ES-I3 (cell line): ENCODE measurements around the gene CACNA1G.

Experiments used
- H3K36me3 ChIP-seq: 2 replicates; pipeline ENCODE4 v1.6.1; 2013; ENCODE audit warnings: mild to moderate bottlenecking, low read length, control low read depth, moderate library complexity; ENCODE audit not compliant: insufficient read depth
- H3K4me1 ChIP-seq: 2 replicates; pipeline ENCODE4 v1.6.1; 2013; ENCODE audit warnings: mild to moderate bottlenecking, control low read depth, low read length; ENCODE audit not compliant: insufficient read depth
- H3K9ac ChIP-seq: 2 replicates; pipeline ENCODE4 v1.6.1; 2013; ENCODE audit warnings: low read depth, mild to moderate bottlenecking, low read length, moderate library complexity
- H3K9me3 ChIP-seq: 2 replicates; pipeline ENCODE4 v1.6.1; 2013; ENCODE audit warnings: mild to moderate bottlenecking, low read length, moderate library complexity; ENCODE audit not compliant: control insufficient read depth, insufficient read depth

CACNA1G gene

GRCh38 chr17:50620858-50621257, 60.3 kb downstream of the CACNA1G start:
- H3K36me3 ChIP-seq = no peaks in the 10 kb centered on the region
- H3K9ac ChIP-seq = no peak overlapping the region
- peaks cover 14% of the 10 kb centered on the region; the same call in 1 of the 2 replicates for H3K4me1 ChIP-seq
- no peaks in the 10 kb centered on the region for H3K9me3 ChIP-seq

GRCh38 chr17:50621574-50622031, 61.1 kb downstream of the CACNA1G start:
- no peak overlapping the region for H3K9ac ChIP-seq
- H3K4me1 ChIP-seq = peaks cover 14% of the 10 kb centered on the region; the same call in 1 of the 2 replicates
- no peaks in the 10 kb centered on the region for H3K36me3 ChIP-seq
- H3K9me3 ChIP-seq = no peaks in the 10 kb centered on the region

GRCh38 chr17:50624321-50624934, 63.9 kb downstream of the CACNA1G start:
- Histone ChIP-seq H3K4me1 (peaks cover 32% of the 10 kb centered on the region), H3K9ac (no peak overlapping the region), H3K9me3 (no peaks in the 10 kb centered on the region), H3K36me3 (no peaks in the 10 kb centered on the region)

- Histone ChIP-seq H3K9me3 (no peaks in the 10 kb centered on the region), H3K4me1 (peaks cover 24% of the 10 kb centered on the region), H3K36me3 (no peaks in the 10 kb centered on the region), H3K9ac (no peak overlapping the region)
Measured at GRCh38 chr17:50625032-50625871, 64.7 kb downstream of the CACNA1G start.

GRCh38 chr17:50626037-50626574, 65.6 kb downstream of the CACNA1G start:
- peaks cover 23% of the 10 kb centered on the region for H3K4me1 ChIP-seq
- H3K36me3 ChIP-seq = no peaks in the 10 kb centered on the region
- no peak overlapping the region for H3K9ac ChIP-seq
- H3K9me3 ChIP-seq = no peaks in the 10 kb centered on the region

- Histone ChIP-seq H3K36me3 (no peaks in the 10 kb centered on the region), H3K9me3 (no peaks in the 10 kb centered on the region), H3K4me1 (peaks cover 18% of the 10 kb centered on the region), H3K9ac (no peak overlapping the region)
Measured at GRCh38 chr17:50627036-50627781, 66.7 kb downstream of the CACNA1G start.

- Histone ChIP-seq H3K36me3 (no peaks in the 10 kb centered on the region), H3K4me1 (peaks cover 18% of the 10 kb centered on the region), H3K9ac (no peak overlapping the region; the same call in 1 of the 2 replicates), H3K9me3 (no peaks in the 10 kb centered on the region)
Measured at GRCh38 chr17:50627782-50628601, 67.5 kb downstream of the CACNA1G start.

GRCh38 chr17:50629902-50630301, 69.4 kb downstream of the CACNA1G start:
- peaks cover 18% of the 10 kb centered on the region for H3K4me1 ChIP-seq
- H3K36me3 ChIP-seq = no peaks in the 10 kb centered on the region
- no peaks in the 10 kb centered on the region for H3K9me3 ChIP-seq
- H3K9ac ChIP-seq = no peak overlapping the region

GRCh38 chr17:50630524-50631194, 70.1 kb downstream of the CACNA1G start:
- Histone ChIP-seq H3K36me3 (no peaks in the 10 kb centered on the region), H3K9ac (no peak overlapping the region), H3K4me1 (peaks cover 18% of the 10 kb centered on the region), H3K9me3 (no peaks in the 10 kb centered on the region)

- no peak overlapping the region for H3K9ac ChIP-seq
- H3K9me3 ChIP-seq = no peaks in the 10 kb centered on the region
- H3K4me1 ChIP-seq = peaks cover 18% of the 10 kb centered on the region
- no peaks in the 10 kb centered on the region for H3K36me3 ChIP-seq
Measured at GRCh38 chr17:50631195-50631907, 70.8 kb downstream of the CACNA1G start.

- H3K4me1 ChIP-seq = peaks cover 20% of the 10 kb centered on the region
- no peaks in the 10 kb centered on the region for H3K9me3 ChIP-seq
- H3K9ac ChIP-seq = no peak overlapping the region
- no peaks in the 10 kb centered on the region for H3K36me3 ChIP-seq
Measured at GRCh38 chr17:50631908-50632571, 71.5 kb downstream of the CACNA1G start.

GRCh38 chr17:50632637-50633036, 72.1 kb downstream of the CACNA1G start:
- no peaks in the 10 kb centered on the region for H3K9me3 ChIP-seq
- no peak overlapping the region for H3K9ac ChIP-seq
- H3K4me1 ChIP-seq = peaks cover 23% of the 10 kb centered on the region
- no peaks in the 10 kb centered on the region for H3K36me3 ChIP-seq
